G401.6 (cell line): ENCODE results near the gene HSP90AB1.

ENCODE experiments used
- FAIRE-seq: peaks from 2 replicates; lab custom pipeline; 2012; peaks lifted over from hg19 to GRCh38; lab: Jason Lieb, UNC

HSP90AB1 gene

GRCh38 chr6:44246663-44247337, at the start of gene HSP90AB1:
Gene HSP90AB1, plus strand, starts transcription at chr6:44247101. Its CDS starts 1,529 bp downstream, at chr6:44248630.
- peak; percentile 93 for FAIRE-seq

- FAIRE-seq: no peak
Observed at GRCh38 chr6:44198684-44199083, 48.2 kb upstream of the HSP90AB1 start.

- FAIRE-seq: no peak
Observed at GRCh38 chr6:44199883-44200282, 47.0 kb upstream of the HSP90AB1 start.

GRCh38 chr6:44201200-44201599, 45.7 kb upstream of the HSP90AB1 start:
- no peak for FAIRE-seq

GRCh38 chr6:44201638-44202303, 45.1 kb upstream of the HSP90AB1 start:
- FAIRE-seq: no peak

- no peak for FAIRE-seq
Observed at GRCh38 chr6:44202332-44202971, 44.4 kb upstream of the HSP90AB1 start.

GRCh38 chr6:44202972-44203750, 43.7 kb upstream of the HSP90AB1 start:
- no peak for FAIRE-seq

- no peak for FAIRE-seq
Observed at GRCh38 chr6:44203955-44204354, 42.9 kb upstream of the HSP90AB1 start.

GRCh38 chr6:44207966-44208365, 38.9 kb upstream of the HSP90AB1 start:
- no peak for FAIRE-seq

GRCh38 chr6:44211284-44211683, 35.6 kb upstream of the HSP90AB1 start:
- no peak for FAIRE-seq

GRCh38 chr6:44214307-44214706, 32.6 kb upstream of the HSP90AB1 start:
- no peak for FAIRE-seq

GRCh38 chr6:44216677-44217331, 30.1 kb upstream of the HSP90AB1 start, which contains the start of gene MYMX:
Gene MYMX, plus strand, starts transcription at chr6:44216926. Its CDS starts 546 bp downstream, at chr6:44217472.
- FAIRE-seq: no peak

GRCh38 chr6:44217332-44218143, 29.4 kb upstream of the HSP90AB1 start:
- no peak for FAIRE-seq

GRCh38 chr6:44219053-44219814, 27.7 kb upstream of the HSP90AB1 start:
- FAIRE-seq: no peak

- no peak for FAIRE-seq
Observed at GRCh38 chr6:44219815-44220784, 26.8 kb upstream of the HSP90AB1 start.

- FAIRE-seq: no peak
Observed at GRCh38 chr6:44220913-44221290, 26.0 kb upstream of the HSP90AB1 start.

GRCh38 chr6:44221291-44221960, 25.5 kb upstream of the HSP90AB1 start:
- peak; percentile 21 for FAIRE-seq

GRCh38 chr6:44221961-44222335, 25.0 kb upstream of the HSP90AB1 start:
- FAIRE-seq: no peak
